ENCODE data around the gene CTIF. TPM values are rescaled to one million over a fixed set of nuclear protein-coding genes. Genes with fewer than 3 reads are reported as not detected.

The CTIF gene
- total RNA-seq, 2 experiments from 2014 or later: 6.3 to 6.9 TPM

DNA sequence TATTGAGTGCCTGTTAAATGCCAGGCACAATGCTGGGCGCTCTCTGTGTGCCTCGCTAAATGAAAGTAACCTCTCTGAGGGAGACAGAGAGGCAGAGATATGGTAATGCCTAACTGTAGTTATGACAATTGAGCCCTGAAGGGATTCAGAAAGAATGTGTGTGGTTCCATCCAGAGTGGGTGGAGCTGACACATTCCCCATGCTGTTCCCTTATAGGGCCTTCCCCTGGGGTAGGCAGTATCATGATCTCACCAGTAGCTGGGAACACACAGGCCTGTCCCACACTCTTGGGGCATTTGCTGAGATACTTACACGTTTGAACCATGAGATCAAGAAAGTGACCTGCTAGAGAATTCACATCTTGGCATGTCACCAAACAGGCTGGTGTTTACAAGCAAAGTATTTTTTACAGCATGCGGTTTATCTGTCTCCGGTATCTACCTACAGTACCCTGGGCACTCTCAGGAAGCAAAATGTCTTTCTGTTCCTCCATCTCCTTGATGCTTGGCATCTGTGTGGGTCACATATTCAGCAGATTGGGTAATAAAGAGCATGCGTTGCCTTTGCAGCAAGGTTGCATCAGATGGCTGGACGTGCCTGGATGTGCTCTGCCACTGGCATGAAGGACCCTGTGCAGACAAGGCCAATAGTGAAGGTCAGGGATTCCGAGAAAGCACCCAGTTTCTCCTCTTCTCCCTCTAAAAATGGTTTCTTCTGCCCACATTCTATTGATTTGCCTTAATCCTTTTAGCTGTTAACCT lies 9.4 kb downstream of the CTIF start:
- POLR2A ChIA-PET: no interaction called here
- CTCF ChIA-PET: interaction anchor here (0.7 kb wide), 1 partner anchor 10 kb away, joined by 3 read pairs; no protein-coding TSS in a partner anchor

DNA sequence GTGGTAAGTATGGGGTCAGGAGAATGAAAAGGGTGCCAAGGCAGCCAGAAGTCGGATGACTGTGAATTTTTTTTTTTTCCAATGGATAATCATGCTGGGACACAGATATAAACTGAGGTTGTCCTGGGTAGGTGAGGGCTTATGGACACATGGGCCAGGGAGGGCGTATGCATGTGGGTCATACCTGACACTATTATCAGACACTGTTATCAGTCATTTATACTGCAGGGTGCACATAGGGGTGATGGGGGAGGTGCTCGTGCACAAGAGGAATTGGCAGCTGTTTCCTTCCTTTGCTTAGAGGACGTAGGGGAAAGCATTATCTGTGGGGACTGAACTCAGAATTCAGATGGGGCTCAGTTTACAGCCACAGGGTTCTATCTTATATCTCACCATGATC lies 10.1 kb downstream of the CTIF start:
- ChIA-PET CTCF (no interaction called here), POLR2A (no interaction called here)

DNA sequence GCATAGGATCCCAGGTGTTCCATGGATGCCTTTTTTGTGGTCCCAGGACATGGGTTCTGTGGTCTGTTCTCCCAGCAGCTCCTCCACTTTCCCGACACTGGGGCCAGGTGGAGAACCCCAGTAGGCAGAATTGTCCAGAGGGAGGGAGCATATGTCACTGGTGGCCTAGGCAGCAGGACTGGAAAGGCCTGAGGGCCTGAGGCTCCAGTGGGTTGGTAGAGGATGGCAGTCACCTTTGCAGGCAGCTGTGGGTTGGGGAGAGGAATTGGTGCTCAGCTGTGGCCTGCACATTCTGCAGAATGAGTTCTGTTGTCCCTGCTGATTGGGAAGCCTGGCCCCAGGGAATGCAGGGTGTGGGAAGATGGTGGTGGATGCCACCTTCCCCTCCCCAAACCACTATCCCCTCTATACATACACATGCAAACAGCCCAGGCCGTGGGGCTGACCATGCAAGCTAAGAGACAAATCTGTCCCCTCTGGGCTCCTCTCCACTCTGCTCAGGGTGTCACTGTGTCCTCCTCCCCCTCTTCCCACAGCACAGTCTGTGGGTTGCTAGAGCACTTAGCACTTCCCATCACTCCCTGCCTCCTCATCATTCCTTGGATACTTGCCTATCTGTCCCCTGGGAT lies 11.4 kb downstream of the CTIF start:
- POLR2A ChIA-PET: no interaction called here
- CTCF ChIA-PET: no interaction called here

DNA sequence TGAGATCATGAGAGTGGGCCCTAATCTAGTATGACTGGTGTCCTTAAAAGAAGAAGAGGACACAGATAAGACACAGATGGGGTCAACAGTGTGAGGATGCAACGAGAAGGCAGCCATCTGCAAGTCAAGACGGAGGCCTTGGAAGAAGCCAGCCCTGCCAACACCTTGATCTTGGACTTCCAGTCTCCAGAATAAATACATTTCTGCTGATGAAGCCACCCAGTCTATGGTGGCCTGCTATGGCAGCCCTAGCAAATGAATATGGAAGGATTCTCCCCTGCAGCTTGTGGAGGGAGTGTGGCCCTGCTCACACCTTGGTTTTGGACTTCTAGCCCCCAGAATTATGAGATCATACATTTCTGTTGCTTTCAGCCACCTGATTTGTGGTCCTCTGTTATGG lies 12.3 kb downstream of the CTIF start:
- CTCF ChIA-PET: no interaction called here
- POLR2A ChIA-PET: no interaction called here

DNA sequence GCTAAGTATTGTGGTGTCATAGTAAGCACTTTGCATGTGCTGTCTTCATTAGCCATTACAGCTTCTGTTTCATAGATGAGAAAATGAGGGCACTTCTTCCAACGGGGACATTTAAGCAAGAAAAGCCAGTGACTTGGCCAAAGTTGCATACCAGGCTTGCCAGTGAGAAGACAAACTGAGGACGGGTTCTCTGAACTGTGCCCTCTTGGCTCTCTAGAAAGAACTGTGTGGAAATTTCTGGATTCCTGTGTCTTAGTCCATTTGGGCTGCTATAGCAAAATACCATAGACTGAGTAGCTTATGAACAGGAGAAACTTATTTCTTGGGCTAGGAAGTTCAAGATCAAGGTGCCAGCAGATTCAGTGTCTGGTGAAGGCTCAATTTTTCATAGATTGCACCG lies 13.3 kb downstream of the CTIF start:
- POLR2A ChIA-PET: no interaction called here
- CTCF ChIA-PET: no interaction called here

DNA sequence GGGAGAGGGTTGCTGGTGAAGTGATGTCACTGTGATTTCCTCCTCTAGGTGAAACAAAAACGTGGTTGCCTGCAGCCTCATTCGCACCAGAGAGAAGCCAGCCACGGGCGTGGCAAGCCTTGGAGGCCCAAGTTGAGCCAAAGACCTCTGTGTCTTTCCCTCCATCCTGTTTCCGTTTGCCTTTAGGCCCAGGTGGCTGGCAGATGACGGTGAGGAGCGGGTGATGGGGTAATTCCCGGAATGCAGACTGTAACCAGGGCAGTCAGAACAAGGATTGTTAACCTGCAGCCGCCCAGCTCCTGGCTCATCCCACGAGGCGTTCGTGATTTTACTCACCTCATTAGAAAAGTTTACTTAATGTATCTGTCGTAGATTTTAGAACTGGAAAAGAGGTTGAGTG lies 14.4 kb downstream of the CTIF start:
- POLR2A ChIA-PET: no interaction called here

DNA sequence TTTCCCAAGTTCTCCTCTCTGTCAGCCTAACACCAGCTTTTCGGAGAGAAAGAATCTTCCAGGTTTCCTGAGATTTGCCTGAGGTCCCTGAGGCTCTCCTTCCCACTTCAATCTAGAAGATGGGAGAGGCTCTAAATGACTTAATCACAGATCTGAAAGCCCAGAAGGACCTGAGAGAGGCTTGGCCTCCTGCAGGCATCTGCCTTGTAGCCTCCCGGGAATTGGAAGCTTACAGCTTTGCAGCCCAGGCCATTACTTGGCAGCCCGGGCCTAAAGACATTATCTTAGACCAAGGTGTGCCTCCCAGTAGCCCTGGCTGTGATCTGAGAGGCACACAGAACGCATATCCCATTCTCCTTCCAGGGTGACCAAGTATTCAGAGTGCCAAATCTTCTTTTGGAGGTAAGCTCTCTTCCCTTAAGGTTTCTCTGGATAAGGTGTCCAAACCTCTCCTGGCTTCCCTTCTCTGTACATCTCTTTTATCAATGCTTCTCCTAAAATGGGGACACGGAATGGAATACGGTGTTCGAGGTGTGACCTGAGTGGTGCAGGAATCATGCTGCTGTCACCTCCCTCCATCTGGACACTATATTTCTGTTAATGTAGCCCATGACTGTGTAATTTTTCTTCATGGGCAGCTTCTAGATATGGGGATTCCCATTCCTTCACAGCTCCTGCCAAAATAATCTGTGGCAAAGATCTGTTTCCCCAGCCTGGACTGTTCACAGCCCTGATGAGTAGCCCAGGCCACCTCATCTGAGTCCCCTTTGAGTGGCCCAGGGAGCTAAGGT lies 16.0 kb downstream of the CTIF start:
- ChIA-PET POLR2A (no interaction called here), CTCF (no interaction called here)

More for the DNA sequence above, 14.4 kb downstream of the CTIF start:
- CTCF ChIA-PET: no interaction called here

DNA sequence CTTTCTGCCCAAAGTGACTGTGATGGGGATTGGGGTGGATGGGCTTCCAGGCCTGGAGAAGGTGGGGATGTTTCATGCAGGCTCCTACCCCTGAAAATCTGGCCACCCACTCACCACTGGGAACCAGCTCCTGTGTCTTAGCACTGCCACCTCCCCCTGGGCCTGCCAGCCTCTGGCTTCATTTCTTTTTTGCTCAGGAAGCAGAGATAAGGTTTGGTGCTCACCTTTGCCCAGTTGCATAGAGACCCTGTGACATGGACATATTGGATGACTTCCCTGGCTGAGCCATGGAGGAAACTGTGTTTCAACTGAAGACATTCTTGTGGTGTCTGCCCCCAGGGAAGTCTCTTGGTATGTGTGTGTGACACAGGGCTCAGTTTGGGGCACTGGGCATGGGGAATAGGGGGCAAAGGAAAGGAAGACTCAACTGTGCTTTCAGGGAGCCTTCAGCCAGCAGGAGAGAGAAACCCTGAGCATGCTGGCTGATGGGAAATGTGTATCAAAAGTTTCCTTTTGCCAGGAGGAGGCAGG lies 16.7 kb downstream of the CTIF start:
- POLR2A ChIA-PET: no interaction called here
- CTCF ChIA-PET: no interaction called here

DNA sequence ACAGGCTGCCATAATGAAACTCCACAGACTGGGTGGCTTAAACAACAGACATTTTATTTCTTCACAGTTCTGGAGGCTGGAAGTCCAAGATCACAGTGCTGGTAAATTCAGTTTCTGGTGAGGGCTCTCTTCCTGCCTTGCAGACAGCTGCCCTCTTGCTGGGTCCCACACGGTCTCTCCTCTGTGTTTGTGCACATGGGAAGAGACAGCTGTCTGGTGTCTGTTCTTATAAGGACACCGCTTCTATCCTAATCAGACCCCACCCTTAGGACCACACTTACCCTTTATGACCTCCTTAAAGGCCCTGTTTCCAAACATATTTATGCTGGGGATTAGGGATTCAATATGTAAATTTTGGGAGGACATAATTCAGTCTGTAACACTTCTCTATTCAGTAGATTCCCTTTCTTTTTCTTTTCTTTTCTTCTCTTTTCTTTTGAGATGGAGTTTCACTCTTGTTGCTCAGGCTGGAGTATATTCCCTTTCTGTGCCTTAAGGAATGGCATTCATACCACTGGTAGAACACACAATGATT lies 18.9 kb downstream of the CTIF start:
- ChIA-PET CTCF (no interaction called here), POLR2A (no interaction called here)

DNA sequence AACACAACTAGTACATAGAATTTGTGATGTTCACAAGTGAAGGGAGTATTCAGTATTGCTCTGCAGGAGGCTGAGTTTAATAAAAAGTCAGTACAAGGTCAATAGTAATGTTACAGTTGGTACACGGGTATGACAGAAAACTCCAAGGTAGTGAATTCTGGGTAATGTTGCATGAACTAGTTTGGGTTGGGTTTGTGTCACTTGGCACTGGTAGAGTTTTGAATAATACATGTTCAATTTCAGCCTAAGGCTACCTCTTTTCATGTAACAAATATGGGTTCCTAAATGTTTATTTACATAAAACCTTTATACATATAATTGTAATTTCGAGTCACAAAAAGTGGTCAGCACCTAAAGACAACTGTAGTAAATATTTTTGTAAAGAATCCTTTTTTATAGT lies 19.4 kb downstream of the CTIF start:
- ChIA-PET CTCF (no interaction called here), POLR2A (no interaction called here)

DNA sequence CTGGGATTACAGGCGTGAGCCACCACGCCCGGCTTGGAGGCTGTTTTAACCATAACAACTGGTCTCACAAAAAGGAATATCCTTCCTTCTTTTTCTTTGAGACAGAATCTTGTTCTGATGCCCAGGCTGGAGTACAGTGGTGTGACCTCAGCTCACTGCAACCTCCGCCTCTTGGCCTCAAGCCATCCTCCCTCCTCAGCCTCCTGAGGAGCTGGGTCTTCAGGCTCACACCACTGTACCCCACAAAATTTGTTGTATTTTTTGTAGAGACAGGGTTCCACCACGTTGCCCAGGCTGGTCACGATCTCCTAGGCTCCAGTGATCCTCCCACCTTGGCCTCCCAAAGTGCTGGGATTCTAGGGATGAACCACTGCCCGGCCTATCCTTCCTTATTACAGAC lies 21.7 kb downstream of the CTIF start:
- CTCF ChIA-PET: no interaction called here
- POLR2A ChIA-PET: no interaction called here

DNA sequence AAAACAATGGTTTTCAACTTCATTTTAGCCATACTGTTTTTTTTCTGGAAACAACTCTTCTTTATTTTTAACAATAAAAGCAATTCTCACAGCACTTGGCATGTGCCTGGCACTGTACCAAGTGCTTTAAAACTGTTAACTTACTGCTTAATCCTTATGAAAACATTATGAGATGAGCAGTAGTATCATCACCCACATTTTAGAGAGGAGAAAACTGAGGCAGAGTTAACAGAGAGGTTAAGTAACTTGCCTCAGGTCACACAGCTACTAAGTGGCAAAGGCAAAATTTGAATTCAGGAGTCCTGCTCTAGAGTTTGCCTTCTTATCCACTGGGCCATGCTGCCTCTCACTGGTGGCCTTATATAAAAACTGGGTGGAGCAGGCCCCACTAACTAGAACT lies 23.2 kb downstream of the CTIF start:
- POLR2A ChIA-PET: no interaction called here
- CTCF ChIA-PET: no interaction called here

DNA sequence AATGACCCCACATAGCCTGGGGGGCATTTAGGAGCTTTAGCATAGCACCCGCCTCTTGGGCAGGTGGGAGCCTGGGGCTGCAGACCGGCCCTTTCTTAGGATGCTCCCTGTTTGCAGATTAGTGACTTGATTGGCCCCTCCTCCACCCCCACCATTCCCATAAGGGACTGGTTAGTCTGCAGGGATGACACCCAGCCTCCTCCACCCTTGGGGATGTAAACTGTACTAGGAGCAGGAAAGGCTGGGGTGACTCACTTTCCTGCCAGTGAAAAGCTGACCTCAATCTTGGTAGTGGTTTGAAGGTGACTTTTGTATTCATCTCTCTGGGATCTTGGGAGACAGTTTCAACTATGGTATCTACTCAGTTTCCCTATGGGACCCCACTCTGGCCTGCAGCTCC lies 24.2 kb downstream of the CTIF start:
- ChIA-PET POLR2A (no interaction called here), CTCF (no interaction called here)

DNA sequence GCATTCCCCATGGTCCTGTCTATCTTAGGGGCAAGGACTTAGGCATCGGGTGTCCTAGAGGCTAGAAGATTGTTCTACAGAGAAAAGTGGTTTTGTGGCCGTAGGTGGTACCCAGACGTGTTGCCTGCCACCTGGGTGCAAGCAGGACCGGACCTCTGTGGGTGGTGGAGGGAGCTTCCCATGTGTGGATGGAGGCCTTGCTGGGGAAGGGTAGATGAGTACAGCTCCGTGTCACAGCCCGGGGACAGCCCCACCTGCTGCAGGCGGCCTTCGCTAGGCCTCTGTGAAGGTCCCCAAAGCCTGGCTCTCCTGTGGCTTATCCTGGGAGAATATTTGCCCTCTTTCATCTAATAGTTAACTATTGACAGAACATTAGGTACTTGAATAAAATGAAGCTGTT lies 25.3 kb downstream of the CTIF start:
- CTCF ChIA-PET: no interaction called here
- POLR2A ChIA-PET: no interaction called here

DNA sequence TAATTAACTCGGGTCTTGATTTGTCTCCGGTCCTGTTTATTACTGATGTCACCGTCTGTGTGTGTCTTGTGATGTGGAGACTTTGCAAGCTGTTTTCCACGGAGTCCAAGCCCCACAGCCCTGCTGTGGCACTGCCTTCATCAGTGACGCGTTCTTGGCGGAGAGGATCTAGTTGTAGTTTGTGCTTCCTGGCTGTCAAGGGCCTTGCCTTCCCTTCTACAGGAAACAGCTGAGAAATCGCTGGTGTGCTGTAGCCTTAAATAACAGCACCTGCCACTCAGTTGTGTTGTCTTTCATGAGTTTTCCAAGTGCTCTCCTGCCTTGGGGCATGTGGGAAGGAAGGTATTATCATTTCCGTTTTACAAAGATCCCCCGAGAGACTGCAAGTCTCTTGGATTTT lies 26.3 kb downstream of the CTIF start:
- ChIA-PET POLR2A (no interaction called here), CTCF (no interaction called here)

DNA sequence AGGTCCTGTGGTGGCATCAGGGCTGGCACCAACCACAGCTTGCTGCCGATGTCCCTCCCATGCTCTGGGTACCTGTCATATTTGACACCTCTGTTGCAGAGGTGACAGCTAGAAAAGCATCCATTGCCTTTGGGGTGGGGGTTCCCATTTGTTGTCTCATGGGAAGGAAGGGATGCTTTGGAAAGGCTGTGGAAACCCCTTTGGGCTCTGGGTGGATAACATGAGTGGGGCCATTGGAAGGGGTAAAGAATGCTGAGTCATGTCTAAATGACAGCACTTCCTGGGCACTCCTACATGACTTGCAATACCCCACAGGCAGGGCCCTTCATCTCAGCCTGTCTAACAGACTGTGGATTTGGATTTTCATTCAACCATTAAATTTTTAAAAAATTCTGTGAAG lies 27.8 kb downstream of the CTIF start:
- ChIA-PET CTCF (no interaction called here), POLR2A (no interaction called here)

DNA sequence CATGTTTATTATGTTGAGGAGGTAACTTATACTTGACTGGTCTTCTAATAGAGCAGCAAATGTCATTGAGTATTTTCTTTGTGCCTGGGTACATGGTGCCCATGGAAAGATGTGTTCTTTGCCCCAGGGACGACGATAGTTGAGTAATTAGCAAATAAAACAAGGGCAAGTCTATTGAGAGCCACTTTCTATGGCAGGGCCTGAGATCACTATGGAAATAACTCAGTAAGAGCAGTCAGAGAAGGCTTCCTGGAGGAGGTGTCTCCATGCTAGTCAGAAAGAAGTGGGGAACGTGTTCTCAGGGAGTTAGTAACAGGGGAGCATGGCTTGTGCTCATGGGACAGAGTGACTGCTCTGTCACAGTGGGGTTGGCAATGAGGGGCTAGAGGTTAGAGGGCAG lies 28.6 kb downstream of the CTIF start:
- POLR2A ChIA-PET: no interaction called here
- CTCF ChIA-PET: no interaction called here

DNA sequence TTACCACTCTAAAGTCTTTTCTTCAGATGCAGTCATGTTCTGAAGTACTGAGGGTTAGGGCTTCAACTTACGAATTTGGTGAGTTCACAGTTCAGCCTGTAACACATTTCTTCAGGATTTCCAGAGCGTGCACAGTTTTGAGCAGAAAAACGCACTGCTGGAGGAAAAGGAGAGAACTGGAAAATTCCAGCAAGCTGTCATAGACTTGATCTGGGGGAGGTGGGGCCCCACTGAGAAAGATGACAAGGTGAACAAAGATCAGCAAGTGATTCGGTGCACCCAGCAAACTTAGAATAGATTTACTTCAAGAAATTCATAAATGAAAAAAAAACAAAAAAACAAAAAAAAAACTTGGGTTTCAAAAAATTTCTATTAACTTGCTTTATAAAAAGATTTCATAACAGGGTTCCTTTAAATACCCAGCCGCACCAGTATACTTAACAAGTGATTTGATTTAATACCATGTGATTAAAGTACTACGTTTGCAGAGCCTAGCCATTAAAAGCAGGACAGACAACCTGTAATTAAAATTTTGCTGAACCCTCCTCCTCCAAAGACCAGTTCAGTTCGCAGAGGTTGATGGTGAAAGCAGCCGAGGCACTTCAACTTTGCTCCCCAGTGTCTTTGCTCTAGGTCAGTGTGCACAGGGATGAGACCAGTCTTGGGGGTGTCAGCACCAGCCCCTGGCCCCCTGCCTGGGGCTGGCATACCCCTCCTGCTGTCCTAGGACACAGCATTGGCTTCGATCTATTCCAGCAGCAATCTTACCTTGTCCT lies 30.5 kb downstream of the CTIF start:
- ChIA-PET POLR2A (no interaction called here), CTCF (no interaction called here)

DNA sequence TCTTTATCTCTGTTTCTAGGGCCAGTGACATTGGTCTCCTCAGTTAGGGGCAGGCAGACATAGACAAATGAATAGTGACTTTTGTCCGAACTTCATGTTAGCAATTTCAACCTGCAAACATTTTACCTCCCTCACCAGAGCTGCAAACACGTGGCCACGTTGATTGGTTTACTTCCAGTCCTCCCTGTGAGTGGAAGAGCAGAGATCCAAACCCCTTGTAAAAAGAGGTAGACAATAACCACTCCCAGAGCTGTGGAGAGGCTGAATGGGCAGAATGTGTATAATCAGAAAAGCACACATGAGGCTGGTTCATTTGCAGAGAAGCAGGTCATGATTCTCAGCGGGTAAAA lies 31.1 kb downstream of the CTIF start:
- ChIA-PET POLR2A (no interaction called here), CTCF (no interaction called here)

DNA sequence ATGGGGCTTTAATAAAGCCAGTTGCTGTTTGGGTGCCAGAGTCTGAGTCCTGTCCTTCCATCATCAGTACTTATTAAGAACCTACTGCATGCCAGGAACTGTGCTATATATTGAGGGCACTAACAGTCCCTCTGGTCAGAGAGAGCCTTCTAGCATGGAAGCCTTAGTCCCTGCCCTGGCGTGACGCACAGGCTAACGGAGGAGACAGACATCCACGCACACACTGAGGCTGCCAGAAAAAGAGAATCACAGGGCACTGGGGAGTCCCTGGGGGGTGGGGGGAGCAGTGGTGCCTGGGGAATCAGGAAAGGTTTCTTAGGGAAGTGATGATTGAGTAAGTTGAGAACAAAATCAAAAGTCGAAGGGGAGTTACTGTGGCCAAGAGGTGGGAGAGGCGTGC lies 31.5 kb downstream of the CTIF start:
- ChIA-PET CTCF (no interaction called here), POLR2A (no interaction called here)

All from activated CD8-positive, alpha-beta memory T cell treated with anti-CD3 and anti-CD28 coated beads for 36 hours (primary cell).